ENCODE data around the gene DDX11.
"Not testable (repeated sequence)": the region's sequence is repeated elsewhere in the genome, so short reads cannot be mapped to it uniquely, and the experiment has no call there.

- not testable (repeated sequence) for TF ChIP-seq POLR2AphosphoS5 (IDR thresholded peaks at IDR 0.05; ENCODE audit: low read depth, low read length); POLR2A (IDR thresholded peaks at IDR 0.05; ENCODE audit: low read depth, low read length); TAF1 (IDR thresholded peaks at IDR 0.05; ENCODE audit: borderline replicate concordance, low read depth, low read length)
These were observed 47.5 kb downstream of the DDX11 start for GRCh38 chr12:31121022-31121728.

Data from GM12892 (cell line).